K562 (cell line): ENCODE results near the gene PRR29. TPM values are rescaled to one million over a fixed set of nuclear protein-coding genes. Genes with fewer than 3 reads are reported as not detected.

Experiments
- HMGXB4 ChIP-seq: sonication (generic); formaldehyde crosslinking; IDR thresholded peaks from 2 replicates; pipeline ENCODE4 v1.8.1; 2023; ENCODE audit warnings: mild to moderate bottlenecking, missing genetic modification reagents
- HNRNPH1 ChIP-seq: fragments of 200-400 bp; formaldehyde crosslinking; optimal IDR thresholded peaks from 2 replicates; pipeline ENCODE3; 2017; ENCODE audit warnings: low read depth, mild to moderate bottlenecking, low read length, moderate library complexity
- ILF3 ChIP-seq: fragments of 450-650 bp; IDR thresholded peaks from 2 replicates; pipeline ENCODE4 v1.6.1; 2018; ENCODE audit warnings: antibody characterized with exemption, mild to moderate bottlenecking, moderate library complexity, borderline replicate concordance
- LCOR ChIP-seq: sonication (generic); formaldehyde crosslinking; IDR thresholded peaks from 2 replicates; pipeline ENCODE4 v1.8.0; 2022; ENCODE audit warnings: mild to moderate bottlenecking, missing genetic modification reagents
- MBD1 ChIP-seq: fragments of 250-450 bp; sonication (Bioruptor Pico); IDR thresholded peaks from 2 replicates; pipeline ENCODE4 v1.8.0; 2022; ENCODE audit warnings: inconsistent platforms
- PHTF2 ChIP-seq: fragments of 250-450 bp; sonication (Bioruptor Pico); IDR thresholded peaks from 2 replicates; pipeline ENCODE4 v1.5.0; 2021; ENCODE audit warnings: mild to moderate bottlenecking
- PRDM10 ChIP-seq: fragments of 450-650 bp; IDR thresholded peaks from 2 replicates; pipeline ENCODE4 v1.6.1; 2018; ENCODE audit not compliant: partially characterized antibody
- SMAD2 ChIP-seq: fragments of 150-350 bp; IDR thresholded peaks from 2 replicates; pipeline ENCODE4 v1.6.1; 2014; ENCODE audit warnings: low read depth, mild to moderate bottlenecking, low read length
- SMARCA4 ChIP-seq: fragments of 450-650 bp; IDR thresholded peaks from 2 replicates; pipeline ENCODE4 v1.6.1; 2016
- SPI1 ChIP-seq: IDR thresholded peaks from 2 replicates; pipeline ENCODE4 v1.6.1; 2011; ENCODE audit warnings: low read depth, low read length, control low read depth, borderline replicate concordance
- polyA plus RNA-seq, 8 experiments: library from polyadenylated mRNA; depleted of rRNA in 4 of 8; stranded (reverse) in 5 of 8; unstranded in 3 of 8; fragments of >200 nt; fragmentation: Nextera tagmentation in 2 of 8; fragmentation: Illumina TruSeq in 1 of 8; extraction: Ambion mirVana in 2 of 8; extraction: Trizol in 1 of 8; gene quantifications; 2 replicates each; pipeline versions ENCODE4 v1.2.1 to v1.2.3, GENCODE V29; 2011 to 2014; ENCODE audit warnings: inconsistent platforms in 1 of 8, missing spikeins in 1 of 8
- total RNA-seq, 7 experiments: library from RNA; depleted of rRNA in 6 of 7; stranded (reverse); fragments of >200 nt in 6 of 7; fragmentation: Illumina TruSeq in 2 of 7; extraction: Trizol in 2 of 7; gene quantifications; 2 replicates each; pipeline versions ENCODE4 v1.2.1 to v1.2.3, GENCODE V29; 2011 to 2021; ENCODE audit warnings: low replicate concordance in 1 of 7
- TF ChIP-seq, protein P1 (sequence below): fragments of 250-450 bp; sonication (Bioruptor Pico); IDR thresholded peaks from 2 replicates; pipeline ENCODE4 v1.5.0; 2021; ENCODE audit warnings: mild to moderate bottlenecking, borderline replicate concordance
- TF ChIP-seq, protein P2 (sequence below): fragments of 450-650 bp; formaldehyde crosslinking; IDR thresholded peaks from 2 replicates; pipeline ENCODE4 v1.4.0; 2022; ENCODE audit warnings: missing genetic modification characterization
- TF ChIP-seq, protein P3 (sequence below): sonication (generic); formaldehyde crosslinking; IDR thresholded peaks from 2 replicates; pipeline ENCODE4 v1.8.0; 2022; ENCODE audit warnings: missing genetic modification reagents, mild to moderate bottlenecking, borderline replicate concordance

PRR29 gene
- total and polyA plus RNA-seq, 9 of the 15 experiments (the other 6 are each of a cell fraction or from before 2014, with no cell fraction given), result 0.08 to 0.58 (median 0.15) TPM; not detected in 5

- TF ChIP-seq, protein P1, sequence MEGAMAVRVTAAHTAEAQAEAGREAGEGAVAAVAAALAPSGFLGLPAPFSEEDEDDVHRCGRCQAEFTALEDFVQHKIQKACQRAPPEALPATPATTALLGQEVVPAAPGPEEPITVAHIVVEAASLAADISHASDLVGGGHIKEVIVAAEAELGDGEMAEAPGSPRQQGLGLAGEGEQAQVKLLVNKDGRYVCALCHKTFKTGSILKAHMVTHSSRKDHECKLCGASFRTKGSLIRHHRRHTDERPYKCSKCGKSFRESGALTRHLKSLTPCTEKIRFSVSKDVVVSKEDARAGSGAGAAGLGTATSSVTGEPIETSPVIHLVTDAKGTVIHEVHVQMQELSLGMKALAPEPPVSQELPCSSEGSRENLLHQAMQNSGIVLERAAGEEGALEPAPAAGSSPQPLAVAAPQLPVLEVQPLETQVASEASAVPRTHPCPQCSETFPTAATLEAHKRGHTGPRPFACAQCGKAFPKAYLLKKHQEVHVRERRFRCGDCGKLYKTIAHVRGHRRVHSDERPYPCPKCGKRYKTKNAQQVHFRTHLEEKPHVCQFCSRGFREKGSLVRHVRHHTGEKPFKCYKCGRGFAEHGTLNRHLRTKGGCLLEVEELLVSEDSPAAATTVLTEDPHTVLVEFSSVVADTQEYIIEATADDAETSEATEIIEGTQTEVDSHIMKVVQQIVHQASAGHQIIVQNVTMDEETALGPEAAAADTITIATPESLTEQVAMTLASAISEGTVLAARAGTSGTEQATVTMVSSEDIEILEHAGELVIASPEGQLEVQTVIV (CRISPR knock-in tag), result no peak
- TF ChIP-seq ILF3 (no peak), PHTF2 (CRISPR knock-in tag) (no peak), HNRNPH1 (no peak), SMAD2 (no peak), SPI1 (no peak), SMARCA4 (peak; percentile 85; the same call in 1 of the 2 replicates), PRDM10 (no peak), LCOR (CRISPR knock-in tag) (no peak), MBD1 (CRISPR knock-in tag) (no peak), HMGXB4 (no peak)
- TF ChIP-seq, protein P2, sequence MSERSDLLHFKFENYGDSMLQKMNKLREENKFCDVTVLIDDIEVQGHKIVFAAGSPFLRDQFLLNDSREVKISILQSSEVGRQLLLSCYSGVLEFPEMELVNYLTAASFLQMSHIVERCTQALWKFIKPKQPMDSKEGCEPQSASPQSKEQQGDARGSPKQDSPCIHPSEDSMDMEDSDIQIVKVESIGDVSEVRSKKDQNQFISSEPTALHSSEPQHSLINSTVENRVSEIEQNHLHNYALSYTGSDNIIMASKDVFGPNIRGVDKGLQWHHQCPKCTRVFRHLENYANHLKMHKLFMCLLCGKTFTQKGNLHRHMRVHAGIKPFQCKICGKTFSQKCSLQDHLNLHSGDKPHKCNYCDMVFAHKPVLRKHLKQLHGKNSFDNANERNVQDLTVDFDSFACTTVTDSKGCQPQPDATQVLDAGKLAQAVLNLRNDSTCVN (CRISPR knock-in tag), result no peak
- TF ChIP-seq, protein P3, sequence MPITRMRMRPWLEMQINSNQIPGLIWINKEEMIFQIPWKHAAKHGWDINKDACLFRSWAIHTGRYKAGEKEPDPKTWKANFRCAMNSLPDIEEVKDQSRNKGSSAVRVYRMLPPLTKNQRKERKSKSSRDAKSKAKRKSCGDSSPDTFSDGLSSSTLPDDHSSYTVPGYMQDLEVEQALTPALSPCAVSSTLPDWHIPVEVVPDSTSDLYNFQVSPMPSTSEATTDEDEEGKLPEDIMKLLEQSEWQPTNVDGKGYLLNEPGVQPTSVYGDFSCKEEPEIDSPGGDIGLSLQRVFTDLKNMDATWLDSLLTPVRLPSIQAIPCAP (CRISPR knock-in tag), result no peak
Observed at GRCh38 chr17:63984651-63985386, 13.3 kb upstream of the PRR29 start (continued).
